Activated CD8-positive, alpha-beta T cell treated with anti-CD3 and anti-CD28 coated beads for 36 hours (primary cell): ENCODE measurements around the gene ETFBKMT. TPM values are rescaled to one million over a fixed set of nuclear protein-coding genes. Genes with fewer than 3 reads are reported as not detected.

Experiments used
- ATAC-seq: fragments of 200-7000 bp; cut with Tn5 transposase; one replicate; pipeline ENCODE4 v1.10.0; 2021; ENCODE audit warnings: mild to moderate bottlenecking, moderate library complexity
- CTCF ChIA-PET: fragments of 350-600 bp; sonication (Branson Sonifier 250); formaldehyde crosslinking; loops from one replicate; lab custom pipeline; 2021; ENCODE audit warnings: antibody characterized with exemption; lab: Charles Lee
- POLR2A ChIA-PET: fragments of 350-600 bp; sonication (Branson Sonifier 250); formaldehyde crosslinking; loops from one replicate; lab custom pipeline; 2021; ENCODE audit warnings: antibody characterized with exemption; lab: Charles Lee
- DNase-seq: peaks from one replicate; pipeline ENCODE4 v3.0.0-alpha.2; 2020
- H3K27ac Mint-ChIP-seq: one replicate; pipeline ENCODE4 v1.8.0; 2021; ENCODE audit warnings: mild to moderate bottlenecking, mixed read lengths
- H3K27me3 Mint-ChIP-seq: one replicate; pipeline ENCODE4 v1.8.0; 2021; ENCODE audit warnings: mixed read lengths
- H3K36me3 Mint-ChIP-seq: one replicate; pipeline ENCODE4 v1.8.0; 2021; ENCODE audit warnings: low read depth, mixed read lengths
- H3K4me1 Mint-ChIP-seq: one replicate; pipeline ENCODE4 v1.8.0; 2021; ENCODE audit warnings: low read depth, mixed read lengths
- H3K4me3 Mint-ChIP-seq: one replicate; pipeline ENCODE4 v1.8.0; 2021; ENCODE audit warnings: mild to moderate bottlenecking, moderate library complexity, mixed read lengths
- H3K9me3 Mint-ChIP-seq: one replicate; pipeline ENCODE4 v1.8.0; 2021; ENCODE audit warnings: mixed read lengths
- intact Hi-C: fragments of 100-400 bp; cut with micrococcal nuclease; formaldehyde crosslinking; loops from one replicate; pipeline ENCODE4 v1.10.0; 2022
- total RNA-seq, 2 experiments: library from RNA; stranded (reverse); gene quantifications; one replicate each; pipeline ENCODE4 v1.2.3, GENCODE V29; 2021
- TF ChIP-seq, protein P1 (sequence below): fragments of 200-600 bp; IDR thresholded peaks from one replicate; pipeline ENCODE4 v1.8.0; 2022; ENCODE audit warnings: antibody characterized with exemption, mild to moderate bottlenecking

ETFBKMT gene
- total RNA-seq, 2 experiments from 2014 or later, result 0.99 to 1.1 TPM

DNA sequence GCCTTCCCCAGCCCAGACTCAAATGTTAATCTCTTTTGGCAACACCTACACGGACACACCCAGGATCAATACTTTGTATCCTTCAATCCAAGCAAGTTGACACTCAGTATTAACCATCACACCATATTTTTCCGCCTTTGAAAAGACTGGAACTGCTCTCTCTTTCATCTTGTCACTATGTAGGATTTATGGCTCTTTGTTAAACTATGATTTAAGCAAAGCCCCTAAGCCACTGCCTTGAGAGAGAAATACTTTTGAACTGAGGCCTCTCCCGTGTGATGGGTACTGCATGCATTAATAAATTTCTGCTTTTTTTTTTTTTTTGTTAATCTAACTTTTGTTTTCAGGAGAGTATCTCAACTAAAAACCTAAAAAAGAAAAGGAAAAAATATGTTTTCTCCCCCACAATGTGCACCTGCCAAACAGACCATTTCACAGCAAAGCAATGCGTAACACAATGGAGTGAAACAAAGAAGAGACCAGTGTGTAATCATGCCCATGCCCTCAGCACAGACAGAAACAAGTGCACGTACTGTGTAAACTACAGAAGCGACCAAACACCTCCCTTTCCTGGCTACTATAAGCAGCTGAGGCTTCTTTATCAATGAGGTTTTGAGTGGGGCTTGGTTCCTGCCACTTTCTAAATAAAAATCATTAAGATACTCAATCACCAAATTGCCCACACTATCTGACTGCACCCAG lies 28.3 kb upstream of the ETFBKMT start:
- POLR2A ChIA-PET, result no interaction called here
- peaks cover 3% of the 10 kb centered on the region for H3K9me3 Mint-ChIP-seq
- no peak overlapping the region for H3K4me3 Mint-ChIP-seq
- DNase-seq (no peak), ATAC-seq (no peak)
- no peaks in the 10 kb centered on the region for H3K36me3 Mint-ChIP-seq
- no peaks in the 10 kb centered on the region for H3K27me3 Mint-ChIP-seq
- CTCF ChIA-PET, result no interaction called here
- TF ChIP-seq, protein P1, sequence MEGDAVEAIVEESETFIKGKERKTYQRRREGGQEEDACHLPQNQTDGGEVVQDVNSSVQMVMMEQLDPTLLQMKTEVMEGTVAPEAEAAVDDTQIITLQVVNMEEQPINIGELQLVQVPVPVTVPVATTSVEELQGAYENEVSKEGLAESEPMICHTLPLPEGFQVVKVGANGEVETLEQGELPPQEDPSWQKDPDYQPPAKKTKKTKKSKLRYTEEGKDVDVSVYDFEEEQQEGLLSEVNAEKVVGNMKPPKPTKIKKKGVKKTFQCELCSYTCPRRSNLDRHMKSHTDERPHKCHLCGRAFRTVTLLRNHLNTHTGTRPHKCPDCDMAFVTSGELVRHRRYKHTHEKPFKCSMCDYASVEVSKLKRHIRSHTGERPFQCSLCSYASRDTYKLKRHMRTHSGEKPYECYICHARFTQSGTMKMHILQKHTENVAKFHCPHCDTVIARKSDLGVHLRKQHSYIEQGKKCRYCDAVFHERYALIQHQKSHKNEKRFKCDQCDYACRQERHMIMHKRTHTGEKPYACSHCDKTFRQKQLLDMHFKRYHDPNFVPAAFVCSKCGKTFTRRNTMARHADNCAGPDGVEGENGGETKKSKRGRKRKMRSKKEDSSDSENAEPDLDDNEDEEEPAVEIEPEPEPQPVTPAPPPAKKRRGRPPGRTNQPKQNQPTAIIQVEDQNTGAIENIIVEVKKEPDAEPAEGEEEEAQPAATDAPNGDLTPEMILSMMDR, result no peak
- intact Hi-C loops, result loop anchor here (10.0 kb wide), 1 partner anchor 376 kb away; no protein-coding TSS in a partner anchor
- no peak overlapping the region for H3K27ac Mint-ChIP-seq
- no peaks in the 10 kb centered on the region for H3K4me1 Mint-ChIP-seq

DNA sequence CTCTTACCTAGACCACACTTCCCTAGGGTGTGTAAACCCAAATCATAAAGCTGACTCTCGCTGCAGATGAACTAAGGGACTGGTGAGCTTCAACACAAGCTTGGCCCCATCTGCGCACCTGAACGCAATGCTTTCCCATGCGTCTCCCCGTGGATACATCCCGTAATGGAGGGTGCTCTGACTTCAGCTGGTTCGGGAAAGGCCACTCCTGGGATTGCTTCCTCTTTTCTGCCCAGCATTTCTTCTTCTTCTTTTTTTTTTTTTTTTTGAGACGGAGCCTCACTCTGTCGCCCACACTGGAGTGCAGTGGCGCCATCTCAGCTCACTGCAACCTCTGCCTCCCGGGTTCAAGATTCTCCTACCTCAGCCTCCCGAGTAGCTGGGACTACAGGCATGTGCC lies 27.7 kb upstream of the ETFBKMT start:
- H3K9me3 Mint-ChIP-seq, result no peaks in the 10 kb centered on the region
- H3K4me1 Mint-ChIP-seq, result peaks cover 1% of the 10 kb centered on the region
- ChIA-PET CTCF (interaction anchor here (0.9 kb wide), 1 partner anchor 267 kb away, joined by 3 read pairs; no protein-coding TSS in a partner anchor), POLR2A (no interaction called here)
- intact Hi-C loops, result loop anchor here (10.0 kb wide), 1 partner anchor 377 kb away; no protein-coding TSS in a partner anchor
- no peak for DNase-seq
- TF ChIP-seq, protein P1, result no peak
- no peaks in the 10 kb centered on the region for H3K27me3 Mint-ChIP-seq
- H3K36me3 Mint-ChIP-seq, result no peaks in the 10 kb centered on the region
- no peak for ATAC-seq
- no peak overlapping the region for H3K27ac Mint-ChIP-seq
- H3K4me3 Mint-ChIP-seq, result no peak overlapping the region

DNA sequence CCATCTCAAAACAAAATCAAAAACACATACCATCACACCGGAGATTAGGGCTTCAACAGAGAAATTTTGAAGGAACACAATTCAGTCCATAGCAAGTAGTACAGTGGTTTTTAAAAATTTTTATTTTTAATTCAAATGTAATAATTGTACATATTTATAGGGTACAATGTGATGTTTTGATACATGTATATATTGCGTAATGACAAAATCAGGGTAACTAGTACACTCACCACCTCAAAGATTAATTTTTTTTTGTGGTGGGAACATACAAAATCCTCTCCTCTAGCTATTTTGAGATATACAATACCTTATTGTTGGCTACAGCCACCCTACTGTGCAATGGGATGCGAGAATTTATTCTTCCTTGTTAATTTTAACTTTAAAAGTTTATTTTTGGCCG lies 26.0 kb upstream of the ETFBKMT start:
- ATAC-seq, result no peak
- ChIA-PET POLR2A (no interaction called here), CTCF (no interaction called here)
- Mint-ChIP-seq H3K27ac (no peak overlapping the region), H3K4me3 (no peak overlapping the region), H3K36me3 (no peaks in the 10 kb centered on the region), H3K4me1 (peaks cover 1% of the 10 kb centered on the region), H3K27me3 (no peaks in the 10 kb centered on the region), H3K9me3 (no peaks in the 10 kb centered on the region)
- no peak for DNase-seq
- TF ChIP-seq, protein P1, result no peak
- intact Hi-C loops, result loop anchor here (10.0 kb wide), 1 partner anchor 379 kb away; no protein-coding TSS in a partner anchor

DNA sequence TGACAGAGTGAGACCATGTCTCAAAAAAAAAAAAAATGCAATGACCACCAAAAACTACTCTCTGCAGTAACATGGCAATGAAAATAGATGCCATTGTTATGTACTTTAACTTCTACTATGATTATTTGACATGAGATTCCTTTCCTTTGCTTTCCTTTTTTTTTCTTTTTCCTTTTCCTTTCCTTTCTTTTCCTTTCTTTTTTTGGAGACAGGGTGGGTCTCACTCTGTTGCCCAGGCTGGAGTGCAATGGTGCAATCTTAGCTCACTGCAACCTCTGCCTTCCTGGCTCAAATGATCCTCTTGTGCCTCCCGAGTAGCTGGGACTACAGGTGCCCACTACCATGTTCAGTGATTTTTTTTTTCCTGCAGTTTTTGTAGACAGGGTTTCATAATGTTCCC lies 24.9 kb upstream of the ETFBKMT start:
- Mint-ChIP-seq H3K36me3 (no peaks in the 10 kb centered on the region), H3K4me3 (no peak overlapping the region), H3K9me3 (no peaks in the 10 kb centered on the region), H3K27me3 (no peaks in the 10 kb centered on the region), H3K4me1 (peaks cover 1% of the 10 kb centered on the region), H3K27ac (no peak overlapping the region)
- intact Hi-C loops, result loop anchor here (10.0 kb wide), 1 partner anchor 380 kb away; no protein-coding TSS in a partner anchor
- CTCF ChIA-PET, result interaction anchor here (0.6 to 1.9 kb wide), 2 partner anchors 229 to 231 kb away, joined by 3 to 7 read pairs; no protein-coding TSS in a partner anchor
- DNase-seq (no peak), ATAC-seq (no peak)
- TF ChIP-seq, protein P1, result no peak
- POLR2A ChIA-PET, result no interaction called here

DNA sequence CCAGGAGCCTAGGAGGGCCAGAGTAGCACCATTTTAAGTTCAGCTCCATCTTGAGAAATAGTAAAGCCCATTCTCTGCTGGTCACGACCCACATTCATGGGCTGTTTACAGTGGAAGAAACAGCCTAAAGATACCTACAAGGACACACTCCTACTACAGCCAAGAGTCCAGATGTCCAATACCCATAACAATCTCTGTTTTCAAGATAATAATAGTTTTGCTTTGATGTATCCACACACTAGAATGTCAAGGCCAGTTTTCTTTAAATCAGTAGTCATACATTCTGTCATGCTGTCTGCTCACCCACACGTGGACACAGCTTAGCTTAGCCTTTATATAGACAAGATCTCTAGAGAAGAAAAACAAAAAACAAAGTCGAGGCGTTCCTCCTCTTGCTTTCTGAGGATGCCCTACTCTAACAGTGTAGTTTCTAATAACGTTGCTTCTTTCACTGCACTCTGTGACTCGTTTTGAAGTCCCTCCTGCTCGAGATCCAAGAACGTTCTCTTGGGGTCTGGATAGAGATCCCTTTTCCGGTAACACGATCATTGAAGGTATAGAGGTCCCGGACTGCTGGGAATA lies 17.9 kb upstream of the ETFBKMT start:
- ChIA-PET POLR2A (no interaction called here), CTCF (interaction anchor here (3.7 kb wide), 1 partner anchor 239 kb away, joined by 14 read pairs; no protein-coding TSS in a partner anchor)
- TF ChIP-seq, protein P1, result no peak
- intact Hi-C loops, result no loop called here
- Mint-ChIP-seq H3K4me1 (peaks cover under 1% of the 10 kb centered on the region), H3K27me3 (no peaks in the 10 kb centered on the region), H3K27ac (no peak overlapping the region), H3K4me3 (no peak overlapping the region), H3K9me3 (no peaks in the 10 kb centered on the region), H3K36me3 (no peaks in the 10 kb centered on the region)
- no peak for ATAC-seq
- DNase-seq, result no peak
